COLO829 (cell line): Measurements from ENCODE around the gene CDK8.

ENCODE experiments used
- DNase-seq: peaks from one replicate; pipeline ENCODE4 v3.0.0; 2012; ENCODE audit warnings: low spot score

CDK8 gene

DNA sequence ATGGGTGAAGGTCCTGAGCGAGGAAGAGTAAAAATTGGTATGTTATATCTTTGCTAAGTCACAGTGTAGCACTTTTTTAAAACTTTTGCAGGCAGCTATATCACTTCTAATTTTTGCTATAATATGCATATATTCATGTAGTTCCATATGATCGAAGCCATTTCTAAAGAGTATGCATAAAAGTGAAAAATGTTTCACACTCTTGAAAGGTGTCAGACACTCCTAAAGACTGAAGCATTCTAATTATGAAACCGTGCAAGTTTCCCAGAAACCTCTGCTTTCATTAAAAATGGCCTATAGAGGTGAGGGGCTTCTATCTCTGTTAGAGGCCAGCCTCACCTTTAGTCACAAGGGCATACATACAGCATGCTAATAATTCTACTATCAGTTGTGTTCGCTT, 128.9 kb downstream of the CDK8 start:
- no peak for DNase-seq

DNA sequence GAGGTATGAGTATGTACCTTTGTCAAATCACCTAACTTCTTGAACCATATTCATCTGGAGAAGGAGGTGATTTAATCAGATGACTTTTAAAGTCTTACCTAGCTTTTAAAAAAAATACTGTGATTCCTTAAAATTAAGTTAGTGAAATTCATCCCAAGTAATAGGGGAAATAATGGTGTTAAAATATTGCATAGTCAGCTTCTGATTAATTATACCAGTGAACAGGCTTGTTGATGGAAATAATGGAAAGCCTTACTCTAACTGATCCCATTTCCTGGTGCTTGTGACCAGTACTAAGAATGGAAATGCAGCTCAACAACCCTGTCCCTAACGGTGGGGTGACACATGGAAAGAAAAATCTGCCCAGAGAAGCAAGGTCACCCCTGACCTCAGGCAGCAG, 130.7 kb downstream of the CDK8 start:
- no peak for DNase-seq

DNA sequence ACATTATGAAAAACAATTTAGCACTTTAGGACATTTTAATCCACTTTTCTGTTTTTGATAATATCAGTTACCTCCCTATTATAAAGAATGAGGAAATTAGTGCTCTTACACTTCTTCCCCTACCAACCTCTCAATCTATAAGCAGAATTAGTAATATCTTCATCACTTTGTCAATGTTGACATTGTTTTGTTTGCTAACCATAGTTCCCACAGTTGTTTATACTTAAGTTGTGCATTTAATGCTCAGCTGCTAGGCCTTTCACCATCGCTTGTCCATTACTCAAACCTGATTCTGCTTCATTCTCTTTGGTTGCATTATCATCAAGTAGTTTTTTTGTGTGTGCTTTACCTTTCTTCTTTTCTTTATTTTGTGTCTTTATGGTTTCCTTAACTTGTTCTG, 132.1 kb downstream of the CDK8 start:
- no peak for DNase-seq

DNA sequence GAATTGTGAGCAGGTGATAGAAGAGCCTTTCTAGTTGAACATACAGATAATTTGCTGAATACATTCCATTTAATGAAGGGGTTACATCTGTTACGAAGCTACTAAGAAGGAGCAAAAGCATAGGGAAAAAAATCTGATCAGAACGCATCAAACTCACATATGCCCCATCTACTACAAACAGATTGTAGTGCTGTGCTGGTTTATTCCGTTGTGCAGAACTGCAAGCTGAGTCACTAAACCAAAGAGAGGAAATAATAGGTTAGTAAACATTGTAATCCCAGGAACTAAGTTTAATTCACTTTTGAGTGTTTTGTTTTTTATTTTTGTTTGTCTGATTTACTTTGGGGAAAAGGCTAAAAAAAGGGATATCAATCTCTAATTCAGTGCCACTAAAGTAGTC, 136.3 kb downstream of the CDK8 start:
- no peak for DNase-seq

DNA sequence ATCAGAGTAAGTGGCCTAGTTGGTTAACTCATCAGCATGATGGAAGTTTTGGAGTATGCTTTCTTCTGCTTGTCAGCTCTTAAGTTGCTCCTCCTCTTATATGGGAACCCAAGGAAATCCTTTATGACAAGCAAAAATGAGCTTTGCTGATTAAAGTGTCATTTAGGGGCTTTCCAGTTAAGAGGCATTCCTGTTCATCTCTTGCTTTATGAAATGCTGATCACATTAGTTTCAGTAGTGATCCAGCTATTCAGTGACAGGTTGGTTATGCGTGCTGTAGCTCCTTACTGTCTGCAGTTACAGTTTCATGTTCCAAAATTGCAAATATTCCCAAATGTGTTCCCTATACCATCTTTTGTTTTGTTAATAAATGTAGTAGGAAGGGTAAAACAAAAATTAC, 146.6 kb downstream of the CDK8 start:
- DNase-seq = no peak

DNA sequence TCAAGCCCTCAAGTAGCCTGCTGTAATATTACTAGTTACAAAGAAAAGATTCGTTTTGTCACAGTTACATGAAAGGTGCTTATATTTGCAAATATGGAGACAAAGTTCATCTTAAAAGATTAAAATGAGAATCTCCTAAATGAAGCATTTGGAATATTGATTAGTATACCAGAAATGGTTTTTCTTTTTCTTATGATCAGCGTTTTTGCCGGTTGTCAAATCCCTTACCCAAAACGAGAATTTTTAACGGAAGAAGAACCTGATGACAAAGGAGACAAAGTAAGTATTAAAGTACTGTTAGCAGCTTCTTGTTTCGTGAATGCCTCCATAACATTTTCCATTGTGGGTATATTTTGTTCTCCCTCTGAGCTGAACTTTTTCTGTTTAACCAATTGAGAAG, 147.1 kb downstream of the CDK8 start:
- no peak for DNase-seq

DNA sequence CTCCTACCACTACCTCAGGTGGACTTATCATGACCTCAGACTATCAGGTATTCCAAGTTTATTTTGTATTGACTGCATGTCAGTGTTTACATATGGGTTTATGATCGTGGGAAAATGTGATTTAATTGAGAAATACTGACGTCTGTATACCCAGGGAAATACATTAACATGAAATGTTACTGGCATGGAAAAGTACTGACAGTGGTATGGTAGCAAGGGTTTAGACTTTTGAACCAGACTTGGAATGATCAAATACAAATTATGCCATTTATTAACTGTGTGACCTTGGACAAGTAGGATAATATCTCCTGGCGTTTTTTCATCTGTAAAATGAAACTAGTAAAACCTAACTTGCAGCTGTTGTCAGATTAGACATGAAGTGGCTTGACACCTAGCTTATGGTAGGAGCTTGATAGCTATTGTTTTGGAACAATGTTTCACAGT, 147.7 kb downstream of the CDK8 start:
- DNase-seq = no peak

DNA sequence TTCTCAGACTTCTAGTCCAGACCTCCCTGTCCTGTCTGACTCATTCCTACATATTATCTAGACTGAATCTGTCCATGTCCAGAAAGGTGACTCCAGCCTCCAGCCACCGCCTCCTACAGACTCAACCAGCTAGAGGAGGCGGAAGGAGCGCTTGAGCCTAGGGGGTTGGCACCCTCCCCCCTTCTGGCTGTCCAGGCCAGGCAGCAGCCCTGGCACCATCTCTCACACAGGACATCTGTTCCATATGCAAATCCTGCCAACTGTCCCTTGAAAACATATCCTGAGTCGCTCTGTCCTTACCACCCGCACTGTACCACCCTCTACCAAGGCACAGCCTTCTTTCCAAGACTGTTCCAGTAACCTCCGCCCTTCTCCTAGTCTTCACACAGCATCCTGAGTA, 152.9 kb downstream of the CDK8 start:
- no peak for DNase-seq

DNA sequence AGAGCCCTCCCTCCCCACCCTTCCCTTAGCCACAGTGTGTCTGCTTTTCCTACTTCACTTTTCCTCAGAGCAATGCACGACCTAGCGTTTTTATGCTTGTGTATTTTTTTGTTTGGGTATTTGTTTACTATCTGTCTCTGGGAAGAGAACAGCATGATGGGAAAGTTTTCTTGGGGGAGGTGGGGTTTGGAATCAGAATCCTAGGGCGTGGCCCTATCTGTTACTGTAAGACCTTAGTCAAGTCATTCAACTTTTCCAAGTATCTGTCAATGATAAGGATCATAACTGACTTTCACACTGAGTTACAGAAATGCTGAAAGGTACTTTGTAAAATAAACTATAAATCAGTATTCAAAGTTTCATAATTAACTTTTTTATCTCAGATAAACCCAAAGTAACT, 157.3 kb downstream of the CDK8 start:
- no peak for DNase-seq

DNA sequence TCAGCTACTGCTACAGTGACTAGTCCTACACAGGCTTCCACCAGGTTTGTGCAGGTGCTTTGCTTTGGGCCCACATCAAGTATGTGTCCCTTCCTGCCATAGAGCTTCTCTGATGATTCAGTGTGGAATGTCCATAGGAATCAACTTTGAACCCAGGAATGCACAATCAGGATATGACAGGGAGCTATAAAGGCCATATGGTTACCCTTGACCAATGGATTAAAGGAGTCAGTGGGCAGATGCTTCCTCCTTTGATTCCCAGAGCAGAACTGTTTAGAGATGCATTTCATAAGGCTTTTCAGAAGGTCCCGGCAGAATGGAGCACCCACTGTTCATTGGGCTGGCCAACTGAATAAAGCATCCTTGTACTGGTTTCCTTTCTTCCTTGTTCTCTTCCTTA, 158.3 kb downstream of the CDK8 start:
- DNase-seq = no peak

DNA sequence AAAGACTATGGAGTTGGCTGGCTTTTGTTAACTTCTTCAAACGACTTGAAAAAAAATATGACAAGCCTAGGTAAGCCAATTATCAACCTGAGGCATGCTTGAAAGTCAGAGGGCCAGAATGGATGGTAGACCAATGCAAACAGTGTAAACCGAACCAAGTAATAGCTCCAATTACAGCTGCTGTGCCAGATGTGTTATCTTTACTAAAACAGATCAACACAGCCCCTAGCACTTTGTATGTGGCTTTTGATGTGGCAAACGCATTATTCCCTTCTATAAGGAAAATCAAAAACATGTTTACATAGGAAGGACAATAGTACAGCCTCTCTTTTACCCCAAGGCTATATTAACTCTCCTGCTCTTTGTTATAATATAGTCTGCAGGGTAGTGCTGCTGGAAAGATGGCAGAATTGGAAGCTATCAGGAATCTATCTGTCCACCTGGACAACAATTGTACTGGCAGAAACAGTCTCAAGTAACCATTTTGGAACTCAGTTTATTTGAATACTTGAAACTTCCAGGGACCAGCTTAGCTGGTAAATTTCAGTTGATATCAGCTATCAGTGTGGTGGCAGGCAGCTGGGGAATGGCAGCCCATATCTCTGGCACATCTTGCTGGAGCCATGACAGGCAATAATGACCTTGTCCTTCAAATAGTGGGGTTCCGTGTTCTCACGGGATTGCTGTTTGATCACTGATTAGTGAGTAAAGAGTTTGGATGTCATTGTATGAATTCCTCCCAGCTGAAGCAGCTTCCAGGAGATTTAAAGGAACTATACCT, 159.2 kb downstream of the CDK8 start:
- DNase-seq = no peak

DNA sequence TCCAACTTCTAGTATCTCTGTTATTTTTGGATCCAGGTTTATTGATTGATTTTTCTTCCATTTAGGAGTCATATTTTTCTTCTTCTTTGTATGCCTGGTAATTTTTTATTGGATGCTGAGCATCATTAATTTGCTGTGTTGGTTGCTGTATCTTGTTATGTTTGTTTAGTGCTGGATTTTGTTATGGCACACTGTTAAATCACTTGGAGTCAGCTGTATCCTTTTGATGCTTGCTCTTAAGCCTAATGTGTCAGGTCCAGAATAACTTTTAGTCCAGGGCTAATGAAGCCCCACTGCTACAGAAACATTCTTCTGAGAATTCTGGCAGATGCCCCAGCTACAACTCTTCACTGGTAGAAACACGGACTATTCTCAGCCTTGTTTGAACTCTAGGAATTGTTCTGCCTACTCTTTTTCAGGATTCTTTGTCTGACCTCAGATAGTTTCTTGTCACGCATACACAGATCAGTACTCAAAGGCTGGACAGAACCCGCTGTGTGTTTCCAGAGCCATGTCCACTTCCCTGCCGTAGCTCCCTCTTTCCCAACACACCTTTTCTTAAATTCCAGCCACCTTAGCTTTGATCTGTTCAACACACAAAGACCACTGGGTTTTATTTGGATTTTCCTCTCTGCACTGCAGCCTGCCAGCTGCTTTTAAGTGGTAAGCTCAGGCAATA, 166.5 kb downstream of the CDK8 start:
- no peak for DNase-seq

DNA sequence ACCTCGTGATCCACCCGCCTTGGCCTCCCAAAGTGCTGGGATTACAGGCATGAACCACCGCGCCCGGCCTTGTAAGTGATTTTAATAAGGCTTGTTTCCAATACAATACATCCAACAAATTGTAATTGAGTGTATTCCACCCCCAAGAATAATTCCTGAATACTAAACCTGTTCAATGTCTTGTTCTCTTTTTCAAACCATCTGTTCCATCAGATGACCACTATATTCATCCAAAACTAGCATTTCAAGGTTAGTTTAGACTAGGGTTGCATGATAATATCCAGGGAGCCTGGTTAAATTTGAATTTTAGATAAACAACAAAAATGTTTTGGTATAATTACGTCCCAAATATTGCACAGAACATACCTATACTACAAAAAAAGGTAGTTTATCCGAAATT, 168.1 kb downstream of the CDK8 start:
- DNase-seq = no peak

DNA sequence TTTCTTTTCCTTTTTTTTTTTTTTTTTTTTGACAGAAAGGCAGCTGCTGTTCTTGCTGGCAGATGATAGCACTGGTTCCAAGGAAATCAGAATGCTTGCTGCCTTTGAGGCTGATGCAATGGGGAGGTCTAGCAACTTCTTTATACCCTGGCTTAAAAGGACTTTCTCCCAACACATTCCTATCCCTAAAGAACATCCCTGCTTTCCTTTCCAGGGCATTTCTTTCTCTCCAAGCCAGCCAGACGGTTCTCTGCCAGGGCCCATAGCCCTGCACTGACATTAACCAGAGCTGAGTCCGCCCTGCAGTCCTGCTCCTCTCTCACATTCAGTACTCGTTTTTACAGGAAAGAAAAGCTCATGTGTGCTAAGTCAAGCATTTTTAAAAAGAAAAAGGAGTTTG, 169.7 kb downstream of the CDK8 start:
- DNase-seq = no peak

DNA sequence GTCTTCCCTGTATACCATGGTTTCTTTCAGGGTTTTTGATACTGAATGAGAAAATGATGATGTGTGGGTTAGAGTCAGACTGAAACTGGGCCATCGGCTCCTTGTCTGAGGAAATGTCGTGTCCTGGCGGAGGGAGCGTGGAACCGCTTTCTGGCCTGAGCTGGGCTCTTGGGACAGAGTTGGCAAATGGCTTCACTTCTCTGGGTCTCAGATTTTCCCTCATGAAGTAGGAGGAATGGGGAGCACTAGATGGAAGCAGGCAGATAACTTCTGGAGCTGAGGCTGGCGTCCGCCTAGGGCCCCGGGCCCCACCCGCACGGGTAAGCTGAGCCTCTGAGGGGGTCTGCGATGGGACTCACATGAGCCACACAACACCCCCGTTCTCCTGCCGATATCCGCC, 170.3 kb downstream of the CDK8 start:
- no peak for DNase-seq

DNA sequence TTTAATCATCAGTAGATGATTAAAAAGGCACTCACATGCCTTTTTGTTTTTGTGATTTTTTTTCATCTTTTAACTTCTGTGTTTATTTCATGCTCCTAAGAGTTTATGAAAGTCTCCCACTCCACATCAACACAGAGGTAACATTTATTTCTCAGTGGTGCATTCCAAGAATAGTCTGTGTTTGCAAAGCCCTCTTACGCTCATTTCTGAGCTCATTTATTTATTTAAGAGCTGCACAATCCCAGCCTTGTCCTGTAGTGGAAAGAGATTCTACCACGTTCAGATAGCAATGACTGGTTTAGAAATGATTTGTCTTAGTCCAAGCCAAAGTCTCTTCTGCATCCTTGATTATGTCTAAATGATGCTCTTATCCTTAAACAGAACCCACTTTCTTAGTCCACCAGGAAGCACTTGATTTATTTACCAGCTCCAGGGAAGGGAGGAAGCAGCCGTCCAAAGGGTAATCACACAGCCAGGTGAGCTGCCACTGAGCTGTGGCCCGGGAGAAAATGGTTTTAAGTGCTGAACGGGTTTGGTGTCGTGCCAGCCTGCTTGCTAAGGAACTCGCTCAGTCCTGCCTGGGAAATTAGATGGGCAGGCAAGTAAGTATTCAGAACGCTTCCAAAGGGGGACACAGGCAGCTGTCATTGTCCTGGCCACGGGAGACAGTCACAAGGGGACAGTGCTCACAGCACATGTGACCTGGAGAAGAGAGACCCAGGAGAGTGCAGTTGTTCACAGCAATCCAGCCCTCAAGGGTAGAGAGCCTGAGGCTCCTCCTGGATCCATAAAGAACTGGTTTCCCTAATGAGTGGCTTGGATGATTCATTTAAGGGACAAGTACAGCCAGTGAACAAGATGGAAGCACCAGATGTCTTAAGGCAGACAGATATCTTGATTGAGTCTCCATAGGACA, 171.8 kb downstream of the CDK8 start:
- DNase-seq = peak; percentile 11

DNA sequence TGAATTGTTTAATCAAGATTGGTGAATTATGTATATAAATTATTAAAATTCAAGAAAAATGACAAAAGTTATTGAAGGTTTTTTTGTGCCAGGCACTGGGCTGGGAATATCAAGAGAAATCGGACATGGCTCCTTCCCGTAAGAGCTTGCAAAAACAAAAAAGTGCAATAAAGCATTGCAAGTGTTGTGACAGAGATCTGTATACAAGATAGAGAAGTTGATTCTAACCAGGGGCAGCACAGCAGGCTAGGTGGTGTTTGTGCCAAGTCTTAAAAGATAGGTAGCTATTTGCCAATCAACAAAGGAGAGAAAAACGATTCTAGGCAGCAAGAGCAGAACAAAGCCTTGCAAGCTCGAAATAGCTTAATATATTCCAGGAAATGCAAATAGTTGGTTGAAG, 179.8 kb downstream of the CDK8 start:
- no peak for DNase-seq

DNA sequence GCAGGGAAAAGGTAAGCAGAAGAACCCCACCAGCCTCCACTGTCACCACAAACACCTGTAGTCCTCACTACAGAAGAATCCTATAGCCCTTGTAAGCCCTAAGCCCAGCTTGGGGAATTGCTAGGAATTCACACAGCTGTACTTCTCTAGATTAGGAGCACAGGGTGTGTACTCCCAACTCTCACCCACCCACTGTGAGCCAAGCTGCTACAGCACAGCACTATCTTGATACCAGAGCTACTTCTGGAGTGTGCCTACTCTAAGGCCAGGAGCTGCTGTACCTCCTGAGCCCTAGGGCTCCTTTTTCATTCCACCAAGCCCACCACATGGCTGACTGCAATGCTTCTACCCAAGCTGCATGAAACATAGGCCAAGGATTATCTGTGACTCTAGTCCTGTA, 181.2 kb downstream of the CDK8 start:
- no peak for DNase-seq

DNA sequence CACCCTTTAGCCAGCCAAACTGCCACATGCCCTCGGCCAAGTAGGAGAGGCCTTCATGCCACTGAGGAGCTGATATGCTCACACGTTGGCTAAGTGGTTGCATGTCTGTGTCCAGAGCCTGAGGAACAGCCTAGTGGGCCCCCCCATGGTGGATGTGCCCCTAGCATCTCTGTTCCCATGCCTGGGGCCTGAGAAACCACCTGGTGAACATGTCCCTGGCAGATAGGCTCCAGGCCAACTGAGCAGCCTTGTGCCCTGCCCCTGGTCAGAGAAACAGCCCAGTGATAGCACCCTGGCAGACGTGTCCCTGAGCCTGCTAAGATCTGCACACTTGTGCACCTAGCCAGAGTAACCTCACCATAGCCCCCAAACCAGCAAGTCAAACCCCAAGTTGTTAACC, 181.7 kb downstream of the CDK8 start:
- DNase-seq = no peak

DNA sequence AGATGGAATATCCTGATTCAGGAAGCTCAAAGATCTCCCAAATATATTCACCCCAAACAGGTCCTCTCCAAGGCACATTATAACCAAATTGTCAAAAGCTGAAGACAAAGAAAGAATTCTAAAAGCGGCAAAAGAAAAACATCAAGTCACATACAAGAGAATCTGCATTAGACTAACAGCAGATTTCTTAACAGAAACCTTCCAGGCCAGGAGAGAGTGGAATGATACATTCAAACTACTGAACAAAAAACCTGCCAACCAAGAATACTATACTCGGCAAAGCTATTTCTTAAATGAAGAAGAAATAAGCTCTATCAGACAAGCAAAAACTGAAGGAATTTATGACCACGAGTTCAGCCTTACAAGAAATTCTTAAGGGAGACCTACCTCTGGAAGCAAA, 183.0 kb downstream of the CDK8 start:
- no peak for DNase-seq

DNA sequence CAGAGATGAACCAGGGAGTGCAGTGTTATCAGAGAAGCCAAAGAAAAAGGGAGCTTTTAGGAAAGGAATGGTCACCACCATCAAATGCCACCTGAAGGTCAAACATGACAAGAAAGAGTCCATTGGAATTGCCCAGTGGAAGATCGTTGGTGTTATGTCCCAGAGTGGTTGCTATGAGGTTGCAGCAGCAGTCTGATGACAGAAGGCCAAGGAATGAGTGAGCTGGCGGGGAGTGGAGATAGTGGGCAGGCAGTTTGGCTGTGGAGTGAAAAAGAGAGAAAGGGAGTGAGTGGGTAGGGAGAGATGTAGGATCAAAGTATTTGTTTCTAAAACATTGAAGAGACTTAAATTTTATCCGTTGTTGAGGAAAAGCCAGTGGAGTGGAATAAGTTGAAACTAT, 186.2 kb downstream of the CDK8 start:
- no peak for DNase-seq

DNA sequence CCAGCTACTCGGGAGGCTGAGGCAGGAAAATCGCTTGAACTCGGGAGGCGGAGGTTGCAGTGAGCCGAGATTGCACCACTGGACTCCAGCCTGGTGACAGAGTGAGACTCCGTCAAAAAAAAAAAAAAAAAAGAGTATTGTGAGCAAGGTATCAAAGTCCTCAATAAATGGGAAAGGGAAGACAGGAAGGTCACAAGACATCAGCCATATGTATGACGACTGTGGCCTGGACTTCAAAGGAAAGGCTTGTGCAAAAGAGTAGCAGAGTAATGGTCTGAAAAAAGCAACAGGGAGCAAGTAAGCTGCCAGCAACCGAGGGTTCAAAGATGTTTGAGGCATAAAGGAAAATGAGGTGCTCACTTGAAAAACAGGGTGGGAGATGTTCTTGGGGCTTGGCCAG, 187.5 kb downstream of the CDK8 start:
- DNase-seq = no peak

DNA sequence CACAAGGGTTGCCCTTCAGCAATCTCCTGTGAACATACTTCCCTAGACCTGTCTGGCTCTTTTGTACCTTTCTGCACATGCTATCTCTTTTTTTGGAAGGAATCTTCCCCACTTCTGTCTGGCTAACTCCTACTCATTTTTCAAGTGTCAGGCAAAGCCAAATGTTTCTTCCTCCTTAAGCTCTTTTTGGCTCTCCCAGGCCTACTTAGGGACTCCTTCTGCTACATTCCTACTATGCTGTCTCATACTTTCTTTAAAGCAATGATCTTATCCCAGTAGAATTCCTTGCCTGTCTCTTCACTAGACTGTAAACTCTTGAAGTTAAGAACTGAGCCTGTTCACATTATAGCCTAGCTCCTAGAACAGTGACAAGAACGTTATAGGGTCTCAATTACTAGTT, 188.6 kb downstream of the CDK8 start:
- no peak for DNase-seq
